Measurements from ENCODE around the gene STK24. TPM values are rescaled to one million over a fixed set of nuclear protein-coding genes. Genes with fewer than 3 reads are reported as not detected.

The STK24 gene
- total RNA-seq, 2 donors from 2014 or later = 50.8 to 80.3 TPM

DNA sequence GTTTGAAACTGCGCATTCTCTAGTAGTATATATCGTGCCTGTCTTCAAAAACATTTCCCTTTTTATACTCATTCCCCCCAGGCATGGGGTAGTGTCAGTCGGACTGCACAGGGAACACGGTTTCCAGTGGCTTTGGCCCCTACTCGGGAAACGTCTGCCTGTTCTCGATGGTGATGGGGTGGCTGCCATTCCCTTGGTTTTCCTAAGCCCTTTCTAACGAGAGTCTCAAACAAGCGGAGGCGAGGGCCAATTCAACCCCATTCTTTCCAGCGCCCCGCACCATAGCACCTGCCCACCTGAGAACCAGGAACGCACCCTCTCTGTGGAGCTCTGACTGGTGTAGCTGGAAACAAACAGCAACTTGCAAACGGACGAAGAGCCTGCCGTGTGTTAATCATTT, 127.6 kb downstream of the STK24 start:
- Histone ChIP-seq H3K27ac (no peak overlapping the region), H3K4me1 (ENCODE audit: control insufficient read depth in 1 of 2, low read depth in 2 of 2) (peaks cover 16 to 49% of the 10 kb centered on the region in 2 donors), H3K27me3 (replicated peaks; ENCODE audit: insufficient read depth) (no peaks in the 10 kb centered on the region), H3K9me3 (no peaks in the 10 kb centered on the region), H3K36me3 (no peaks in the 10 kb centered on the region), H3K4me3 (no peak overlapping the region)
- DNase-seq (ENCODE audit: low spot score) = no peak
- no peak for ATAC-seq (ENCODE audit: insufficient number of reproducible peaks, low FRiP score, low read depth)
- no peak for TF ChIP-seq CTCF (IDR thresholded peaks at IDR 0.05)

GRCh38 chr13:98448642-98448928, 128.3 kb downstream of the STK24 start:
- Histone ChIP-seq H3K4me1 (ENCODE audit: control insufficient read depth in 1 of 2, low read depth in 2 of 2) (peaks cover 15 to 44% of the 10 kb centered on the region in 2 donors), H3K27ac (no peak overlapping the region), H3K9me3 (no peaks in the 10 kb centered on the region), H3K36me3 (no peaks in the 10 kb centered on the region), H3K4me3 (no peak overlapping the region), H3K27me3 (replicated peaks; ENCODE audit: insufficient read depth) (no peaks in the 10 kb centered on the region)
- TF ChIP-seq CTCF (IDR thresholded peaks at IDR 0.05) = no peak
- no peak for ATAC-seq (ENCODE audit: insufficient number of reproducible peaks, low FRiP score, low read depth)
- DNase-seq (ENCODE audit: low spot score) = no peak

GRCh38 chr13:98447881-98448641, 128.8 kb downstream of the STK24 start:
- Histone ChIP-seq H3K4me3 (no peak overlapping the region), H3K27me3 (replicated peaks; ENCODE audit: insufficient read depth) (no peaks in the 10 kb centered on the region), H3K9me3 (no peaks in the 10 kb centered on the region), H3K4me1 (ENCODE audit: control insufficient read depth in 1 of 2, low read depth in 2 of 2) (peaks cover 15 to 44% of the 10 kb centered on the region in 2 donors), H3K27ac (no peak overlapping the region), H3K36me3 (no peaks in the 10 kb centered on the region)
- no peak for DNase-seq (ENCODE audit: low spot score)
- no peak for TF ChIP-seq CTCF (IDR thresholded peaks at IDR 0.05)
- no peak for ATAC-seq (ENCODE audit: insufficient number of reproducible peaks, low FRiP score, low read depth)

DNA sequence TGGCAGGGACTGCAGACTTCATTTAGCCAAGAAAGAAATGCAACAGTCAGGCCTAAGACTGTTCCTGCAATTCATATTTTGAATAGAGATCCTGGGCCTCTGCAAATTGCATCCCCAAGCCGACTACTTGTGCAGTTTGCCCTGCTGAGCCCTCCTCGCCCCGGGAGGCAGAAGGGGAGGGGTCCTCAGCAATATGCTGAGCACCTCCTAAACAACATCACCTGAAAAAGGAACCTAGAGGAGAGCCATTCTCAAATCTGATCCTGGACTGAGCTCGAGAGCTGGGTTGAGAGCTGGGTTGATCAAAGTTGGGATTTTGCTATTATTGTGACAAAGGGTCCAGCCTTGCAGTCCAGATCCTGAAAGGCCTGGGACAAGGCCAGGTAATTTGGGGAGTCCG, 129.8 kb downstream of the STK24 start:
- DNase-seq (ENCODE audit: low spot score) = no peak
- H3K27ac ChIP-seq = no peak overlapping the region
- TF ChIP-seq CTCF (IDR thresholded peaks at IDR 0.05) = no peak
- peaks cover 15 to 38% of the 10 kb centered on the region in 2 donors for H3K4me1 ChIP-seq (ENCODE audit: control insufficient read depth in 1 of 2, low read depth in 2 of 2)
- no peaks in the 10 kb centered on the region for H3K36me3 ChIP-seq
- no peaks in the 10 kb centered on the region for H3K27me3 ChIP-seq (replicated peaks; ENCODE audit: insufficient read depth)
- no peaks in the 10 kb centered on the region for H3K9me3 ChIP-seq
- H3K4me3 ChIP-seq = no peak overlapping the region
- ATAC-seq (ENCODE audit: insufficient number of reproducible peaks, low FRiP score, low read depth) = no peak

GRCh38 chr13:98446234-98446621, 130.7 kb downstream of the STK24 start:
- Histone ChIP-seq H3K27me3 (replicated peaks; ENCODE audit: insufficient read depth) (no peaks in the 10 kb centered on the region), H3K36me3 (no peaks in the 10 kb centered on the region), H3K4me3 (no peak overlapping the region), H3K27ac (no peak overlapping the region), H3K9me3 (no peaks in the 10 kb centered on the region), H3K4me1 (ENCODE audit: control insufficient read depth in 1 of 2, low read depth in 2 of 2) (peaks cover 7 to 29% of the 10 kb centered on the region in 2 donors)
- ATAC-seq (ENCODE audit: insufficient number of reproducible peaks, low FRiP score, low read depth) (no peak), DNase-seq (ENCODE audit: low spot score) (no peak)
- TF ChIP-seq CTCF (IDR thresholded peaks at IDR 0.05) = no peak
